PFSK-1 (cell line): ENCODE results near the gene WDR91.

ENCODE experiments used
- POLR2AphosphoS5 ChIP-seq: IDR thresholded peaks from 2 replicates; pipeline ENCODE4 v1.6.1; 2012; ENCODE audit warnings: low read depth, mild to moderate bottlenecking, control low read depth, low read length, moderate library complexity
- TAF1 ChIP-seq: IDR thresholded peaks from 2 replicates; pipeline ENCODE4 v1.6.1; 2012; ENCODE audit warnings: low read length, control low read depth, borderline replicate concordance; ENCODE audit not compliant: insufficient read depth

- no peak for TF ChIP-seq TAF1
- TF ChIP-seq POLR2AphosphoS5: no peak
Observed at GRCh38 chr7:135189961-135190360, 21.4 kb downstream of the WDR91 start.
